HCT116 (cell line): ENCODE results near the gene SFXN5. TPM values are rescaled to one million over a fixed set of nuclear protein-coding genes. Genes with fewer than 3 reads are reported as not detected.

Experiments used
- CBX3 ChIP-seq: IDR thresholded peaks from 2 replicates; pipeline ENCODE4 v1.6.1; 2012; ENCODE audit warnings: low read depth
- CTCF ChIP-seq, 3 experiments: fragments of 200-600 bp in 1 of 3; sonication (generic) in 1 of 3; IDR thresholded peaks in 2 of 3; conservative IDR thresholded peaks in 1 of 3; 2 replicates each; pipeline ENCODE4 v1.5.1; 2012 to 2017; ENCODE audit warnings: low read depth in 2 of 3, low read length in 2 of 3, antibody characterized with exemption in 1 of 3, borderline replicate concordance in 1 of 3, control low read depth in 1 of 3, mild to moderate bottlenecking in 1 of 3, mixed read lengths in 1 of 3, mixed run types in 1 of 3, moderate library complexity in 1 of 3; ENCODE audit not compliant: insufficient read depth in 1 of 3
- ELF1 ChIP-seq: IDR thresholded peaks from 2 replicates; pipeline ENCODE4 v1.6.1; 2012; ENCODE audit warnings: low read depth, borderline replicate concordance
- REST ChIP-seq: IDR thresholded peaks from 2 replicates; pipeline ENCODE4 v1.6.1; 2012; ENCODE audit warnings: low read depth
- TCF7L2 ChIP-seq: IDR thresholded peaks from 2 replicates; pipeline ENCODE4 v1.7.0; 2011; ENCODE audit warnings: borderline replicate concordance, inconsistent platforms; ENCODE audit not compliant: insufficient read depth, insufficient read length; ENCODE audit errors: extremely low read depth
- ZFX ChIP-seq: fragments of 450-650 bp; IDR thresholded peaks from 2 replicates; pipeline ENCODE4 v1.6.1; 2017
- total RNA-seq: library from RNA; stranded (reverse); gene quantifications from one replicate; pipeline ENCODE4 v1.2.1, GENCODE V29; 2021; ENCODE audit not compliant: unreplicated experiment

Gene SFXN5
- total RNA-seq, 1 experiment from 2014 or later, result 10.0 TPM

- TF ChIP-seq REST (no peak), CBX3 (no peak), ZFX (no peak), ELF1 (no peak), CTCF (IDR thresholded peaks at IDR 0.05 in 2 of 3, conservative IDR thresholded peaks at IDR 0.05 in 1 of 3; ENCODE audit: borderline replicate concordance in 1 of 3, insufficient read depth in 1 of 3, low read depth in 2 of 3, low read length in 2 of 3) (no peak), TCF7L2 (no peak)
Measured at GRCh38 chr2:73082523-73083410, 11.3 kb upstream of the SFXN5 start (continued).
